LNCaP clone FGC (cell line): ENCODE data around the gene COPA.
A peak's percentile ranks its signal among the peaks of the same experiment; 100 is the strongest.

Experiments used
- DNase-seq: peaks from one replicate; pipeline ENCODE4 v3.0.0-alpha.2; 2011; ENCODE audit warnings: low read depth
- H3K4me3 ChIP-seq: 2 replicates; pipeline ENCODE4 v1.5.1; 2011; ENCODE audit warnings: mild to moderate bottlenecking, low read depth, low read length, control low read depth
- TF ChIP-seq, protein P1 (sequence below): IDR thresholded peaks from 2 replicates; pipeline ENCODE4 v1.5.1; 2012; ENCODE audit warnings: mild to moderate bottlenecking; ENCODE audit not compliant: control insufficient read depth, insufficient read depth; ENCODE audit errors: extremely low read depth

Gene COPA

DNA sequence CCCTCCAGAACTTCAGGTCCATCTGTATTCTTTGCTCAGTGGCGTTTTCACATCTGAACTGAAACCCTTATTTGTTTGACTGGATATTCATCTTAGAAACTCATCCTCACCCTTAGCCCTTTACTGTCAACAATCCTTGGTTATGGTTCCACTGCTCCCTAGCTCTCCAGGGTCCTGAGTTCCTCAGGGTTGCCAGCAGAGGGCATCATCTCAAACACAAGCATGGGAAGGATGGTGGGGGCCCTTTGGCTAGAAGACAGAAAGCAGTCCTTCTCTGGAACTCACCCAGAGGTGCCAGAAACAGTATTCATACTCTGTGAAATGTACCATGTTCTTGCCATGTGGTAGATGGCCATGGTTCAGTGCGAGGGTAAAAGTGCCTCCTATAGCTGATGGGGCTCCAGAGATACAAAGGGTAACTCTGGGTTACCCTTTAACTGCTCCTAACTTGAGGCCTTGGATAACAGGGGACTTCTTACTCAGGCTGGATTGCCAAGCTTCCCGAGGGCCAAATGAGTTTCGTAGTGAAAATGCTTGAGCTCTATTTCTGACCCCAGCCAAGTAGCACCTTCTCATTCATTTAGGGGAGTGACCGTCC, 11.4 kb upstream of the COPA start:
- DNase-seq = no peak

DNA sequence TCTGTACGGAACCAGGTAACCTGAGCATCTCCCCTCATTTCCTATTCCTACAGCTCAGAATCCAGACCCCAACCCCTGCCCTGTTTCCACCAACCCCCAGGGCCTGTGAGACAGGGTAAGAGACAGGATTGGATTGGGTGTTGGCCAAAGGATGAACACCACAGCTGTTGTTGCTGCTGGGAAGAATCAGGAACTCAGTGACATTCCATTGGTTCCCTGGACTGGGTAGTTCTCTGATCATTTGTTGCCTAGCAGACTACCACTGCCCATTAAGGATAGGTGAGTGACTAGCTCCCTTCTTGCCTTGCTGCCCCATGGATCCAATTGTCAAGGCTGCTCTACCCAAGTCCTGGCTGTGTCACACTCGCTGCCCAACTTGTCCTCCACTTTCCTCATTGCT, 10.2 kb upstream of the COPA start:
- H3K4me3 ChIP-seq = no peak overlapping the region
- DNase-seq = no peak
- TF ChIP-seq, protein P1, sequence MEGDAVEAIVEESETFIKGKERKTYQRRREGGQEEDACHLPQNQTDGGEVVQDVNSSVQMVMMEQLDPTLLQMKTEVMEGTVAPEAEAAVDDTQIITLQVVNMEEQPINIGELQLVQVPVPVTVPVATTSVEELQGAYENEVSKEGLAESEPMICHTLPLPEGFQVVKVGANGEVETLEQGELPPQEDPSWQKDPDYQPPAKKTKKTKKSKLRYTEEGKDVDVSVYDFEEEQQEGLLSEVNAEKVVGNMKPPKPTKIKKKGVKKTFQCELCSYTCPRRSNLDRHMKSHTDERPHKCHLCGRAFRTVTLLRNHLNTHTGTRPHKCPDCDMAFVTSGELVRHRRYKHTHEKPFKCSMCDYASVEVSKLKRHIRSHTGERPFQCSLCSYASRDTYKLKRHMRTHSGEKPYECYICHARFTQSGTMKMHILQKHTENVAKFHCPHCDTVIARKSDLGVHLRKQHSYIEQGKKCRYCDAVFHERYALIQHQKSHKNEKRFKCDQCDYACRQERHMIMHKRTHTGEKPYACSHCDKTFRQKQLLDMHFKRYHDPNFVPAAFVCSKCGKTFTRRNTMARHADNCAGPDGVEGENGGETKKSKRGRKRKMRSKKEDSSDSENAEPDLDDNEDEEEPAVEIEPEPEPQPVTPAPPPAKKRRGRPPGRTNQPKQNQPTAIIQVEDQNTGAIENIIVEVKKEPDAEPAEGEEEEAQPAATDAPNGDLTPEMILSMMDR = no peak

More for the DNA sequence above, 11.4 kb upstream of the COPA start:
- TF ChIP-seq, protein P1 = peak; percentile 51
- no peak overlapping the region for H3K4me3 ChIP-seq

DNA sequence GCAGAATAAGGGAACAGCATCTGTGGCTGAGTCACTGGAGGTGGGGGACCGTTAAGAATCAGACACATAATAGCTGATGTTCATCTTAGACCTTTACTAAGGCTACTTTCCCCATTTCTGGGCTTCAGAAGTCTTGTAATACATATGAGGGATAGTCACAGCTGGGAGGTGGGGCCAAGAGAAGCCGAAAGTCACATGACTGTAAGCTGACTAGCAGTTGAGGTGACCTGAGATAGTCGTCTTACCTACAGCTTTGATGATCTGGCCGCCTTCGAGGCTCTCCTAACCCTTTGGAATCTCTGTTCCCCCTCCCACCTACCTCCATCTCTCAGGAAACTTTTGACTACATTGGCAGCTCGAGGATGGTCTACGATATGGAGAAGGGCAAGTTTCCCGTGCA, 9.5 kb upstream of the COPA start:
- no peak for DNase-seq
- H3K4me3 ChIP-seq = no peak overlapping the region
- TF ChIP-seq, protein P1 = no peak

DNA sequence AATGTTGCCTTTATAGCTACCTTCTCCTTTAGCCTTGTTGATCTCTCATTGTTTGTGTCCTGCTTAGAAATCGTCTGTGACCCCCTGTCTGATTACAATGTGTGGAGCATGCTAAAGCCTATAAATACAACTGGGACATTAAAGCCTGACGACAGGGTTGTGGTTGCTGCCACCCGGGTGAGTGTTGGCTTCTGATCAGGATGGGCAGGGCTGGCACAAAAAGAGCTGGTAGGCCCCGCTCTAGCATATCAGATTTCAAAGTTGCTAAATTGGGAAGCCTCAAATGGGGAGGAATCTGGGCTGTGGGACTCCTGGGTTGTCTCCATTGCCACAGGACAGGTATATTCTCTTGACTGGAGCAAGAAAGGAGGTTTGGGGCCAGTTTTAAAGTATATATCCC, 8.6 kb upstream of the COPA start:
- no peak for DNase-seq
- no peak overlapping the region for H3K4me3 ChIP-seq
- TF ChIP-seq, protein P1 = no peak

DNA sequence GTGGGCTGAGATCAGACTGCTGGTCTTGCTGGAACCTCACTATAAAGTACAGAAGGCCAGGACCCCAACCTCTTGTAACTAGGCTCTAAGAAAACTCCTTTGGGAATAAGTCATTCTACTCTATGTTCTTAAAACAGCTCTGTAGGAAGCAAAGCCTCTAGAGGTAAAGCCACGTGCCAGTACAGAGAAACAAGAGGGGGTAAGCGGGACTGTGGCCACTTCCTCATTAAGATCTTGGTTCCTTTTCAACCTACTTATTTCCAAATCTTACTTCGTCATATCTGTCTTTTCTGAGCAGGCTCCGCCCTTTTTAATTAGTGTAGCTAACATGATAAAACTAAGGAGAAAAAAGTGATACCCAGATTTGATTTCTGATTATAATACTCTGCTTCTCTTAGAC, 3.9 kb upstream of the COPA start:
- H3K4me3 ChIP-seq = no peak overlapping the region
- no peak for DNase-seq
- TF ChIP-seq, protein P1 = no peak

DNA sequence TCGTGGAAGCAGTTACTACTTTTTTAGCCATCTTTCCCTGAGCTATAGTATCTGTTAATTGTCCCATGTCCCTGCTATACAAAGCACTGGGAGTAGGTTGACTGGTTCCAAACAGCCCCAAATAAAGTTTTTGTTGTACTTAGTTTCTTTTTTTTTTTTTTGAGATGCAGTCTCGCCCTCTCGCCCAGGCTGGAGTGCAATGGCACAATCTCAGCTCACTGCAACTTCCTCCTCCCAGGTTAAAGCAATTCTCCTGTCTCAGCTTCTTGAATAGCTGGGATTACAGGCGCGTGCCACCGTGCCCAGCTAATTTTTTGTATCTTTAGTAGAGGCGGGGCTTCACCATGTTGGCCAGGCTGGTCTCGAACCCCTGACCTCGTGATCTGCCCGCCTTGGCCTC, 3.4 kb upstream of the COPA start:
- no peak for DNase-seq
- TF ChIP-seq, protein P1 = no peak
- H3K4me3 ChIP-seq = no peak overlapping the region

DNA sequence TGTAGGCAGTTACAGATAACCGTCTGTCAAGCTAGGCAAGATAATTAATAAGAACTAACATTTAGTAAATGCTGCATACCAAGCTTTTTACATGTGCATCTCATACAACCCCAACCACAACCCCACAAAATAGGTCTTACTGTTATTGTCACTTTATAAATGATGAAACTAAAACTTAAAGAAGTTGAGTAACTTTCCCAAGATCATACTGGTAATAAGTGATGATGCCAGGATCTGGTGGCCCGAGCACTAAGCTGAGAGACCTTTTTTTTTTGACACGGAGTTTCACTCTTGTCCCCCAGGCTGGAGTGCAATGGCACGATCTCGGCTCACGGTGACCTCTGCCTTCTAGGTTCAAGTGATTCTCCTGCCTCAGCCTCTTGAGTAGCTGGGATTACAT, 1.9 kb upstream of the COPA start:
- H3K4me3 ChIP-seq = no peak overlapping the region
- DNase-seq = no peak
- TF ChIP-seq, protein P1 = no peak
